IMR-90 (cell line): ENCODE results near the gene TPSG1. TPM values are rescaled to one million over a fixed set of nuclear protein-coding genes. Genes with fewer than 3 reads are reported as not detected.

Source experiments
- ATAC-seq: fragments of 200-7000 bp; cut with Tn5 transposase; 2 replicates; pipeline ENCODE4 v1.9.1; 2020; ENCODE audit warnings: low read depth, mild to moderate bottlenecking, moderate library complexity
- BruUV-seq: library from RNA; stranded (reverse); fragments of 400-500 nt; replicated peaks from 2 replicates; lab custom pipeline; 2021; lab: Mats Ljungman, UMichigan
- CTCF ChIA-PET: fragments of 300-600 bp; formaldehyde crosslinking; extraction: SDS; loops from one replicate; lab custom pipeline; 2021; ENCODE audit warnings: antibody characterized with exemption; lab: Yijun Ruan, JAX
- POLR2A ChIA-PET: fragments of 300-600 bp; sonication (Branson Sonifier 250); formaldehyde crosslinking; loops from one replicate; lab custom pipeline; 2022; ENCODE audit warnings: antibody characterized with exemption; ENCODE audit not compliant: unreplicated experiment; lab: Charles Lee
- DNase-seq: peaks from one replicate; pipeline ENCODE4 v3.0.0; 2013
- H2AFZ ChIP-seq: replicated peaks from 2 replicates; pipeline ENCODE3; 2013; ENCODE audit warnings: low read length, mild to moderate bottlenecking; ENCODE audit not compliant: poor library complexity
- H2AK5ac ChIP-seq: 2 replicates; pipeline ENCODE4 v1.6.1; 2013; ENCODE audit warnings: low read depth, low read length, inconsistent platforms
- H2AK9ac ChIP-seq: replicated peaks from 2 replicates; pipeline ENCODE3; 2013; ENCODE audit warnings: mild to moderate bottlenecking, low read depth, low read length, moderate library complexity; ENCODE audit not compliant: poor library complexity
- H2BK120ac ChIP-seq: 2 replicates; pipeline ENCODE4 v1.6.1; 2013; ENCODE audit warnings: low read depth, low read length, inconsistent platforms
- H2BK15ac ChIP-seq: 3 replicates; pipeline ENCODE4 v1.6.1; 2013; ENCODE audit warnings: low read depth, low read length, inconsistent platforms
- H2BK20ac ChIP-seq: 2 replicates; pipeline ENCODE4 v1.6.1; 2013; ENCODE audit warnings: low read depth, mild to moderate bottlenecking, inconsistent platforms, low read length, moderate library complexity
- H2BK5ac ChIP-seq: 2 replicates; pipeline ENCODE4 v1.6.1; 2013; ENCODE audit warnings: mild to moderate bottlenecking, low read depth, low read length, inconsistent platforms; ENCODE audit not compliant: poor library complexity, severe bottlenecking
- H3K14ac ChIP-seq: replicated peaks from 2 replicates; pipeline ENCODE4 v1.6.1; 2013; ENCODE audit warnings: low read depth, low read length, inconsistent platforms
- H3K18ac ChIP-seq: 2 replicates; pipeline ENCODE4 v1.6.1; 2013; ENCODE audit warnings: low read depth, low read length, control low read depth
- H3K23ac ChIP-seq: 2 replicates; pipeline ENCODE4 v1.6.1; 2013; ENCODE audit warnings: low read depth, low read length, inconsistent platforms
- H3K27ac ChIP-seq: 2 replicates; pipeline ENCODE4 v1.5.1; 2013; ENCODE audit warnings: mild to moderate bottlenecking, control low read depth, low read length; ENCODE audit not compliant: insufficient read depth
- H3K27me3 ChIP-seq: 2 replicates; pipeline ENCODE4 v1.6.1; 2013; ENCODE audit warnings: low read length; ENCODE audit not compliant: control insufficient read depth, insufficient read depth
- H3K36me3 ChIP-seq: 2 replicates; pipeline ENCODE4 v1.6.1; 2013; ENCODE audit warnings: low read length, mixed read lengths; ENCODE audit not compliant: control insufficient read depth, insufficient read depth
- H3K4ac ChIP-seq: 2 replicates; pipeline ENCODE4 v1.6.1; 2013; ENCODE audit warnings: low read depth, low read length, inconsistent platforms
- H3K4me1 ChIP-seq: 2 replicates; pipeline ENCODE4 v1.6.1; 2013; ENCODE audit warnings: low read length, mixed read lengths; ENCODE audit not compliant: control insufficient read depth, insufficient read depth
- H3K4me2 ChIP-seq: 2 replicates; pipeline ENCODE4 v1.6.1; 2013; ENCODE audit warnings: low read depth, mild to moderate bottlenecking, control low read depth, low read length, moderate library complexity
- H3K4me3 ChIP-seq: 2 replicates; pipeline ENCODE4 v1.5.1; 2013; ENCODE audit warnings: low read depth, mild to moderate bottlenecking, control low read depth, low read length, moderate library complexity; ENCODE audit not compliant: insufficient read depth
- H3K56ac ChIP-seq: 2 replicates; pipeline ENCODE4 v1.6.1; 2013; ENCODE audit warnings: low read length, inconsistent platforms; ENCODE audit not compliant: insufficient read depth; ENCODE audit errors: extremely low read depth
- H3K79me1 ChIP-seq, 2 experiments: 2 replicates each; pipeline ENCODE4 v1.6.1; 2013; ENCODE audit warnings: low read length in 2 of 2, inconsistent platforms in 1 of 2, low read depth in 1 of 2
- H3K9ac ChIP-seq: 2 replicates; pipeline ENCODE4 v1.6.1; 2013; ENCODE audit warnings: low read depth, low read length, control low read depth
- H3K9me1 ChIP-seq: 2 replicates; pipeline ENCODE4 v1.6.1; 2013; ENCODE audit warnings: low read length, inconsistent platforms; ENCODE audit not compliant: insufficient read depth
- H3K9me3 ChIP-seq: 2 replicates; pipeline ENCODE4 v1.6.1; 2013; ENCODE audit warnings: low read length; ENCODE audit not compliant: control insufficient read depth, insufficient read depth
- H4K20me1 ChIP-seq: 2 replicates; pipeline ENCODE4 v1.6.1; 2013; ENCODE audit warnings: low read length, inconsistent platforms; ENCODE audit not compliant: insufficient read depth
- H4K5ac ChIP-seq: 2 replicates; pipeline ENCODE4 v1.6.1; 2013; ENCODE audit warnings: mild to moderate bottlenecking, low read depth, low read length, control low read depth
- H4K8ac ChIP-seq, 2 experiments: 2 replicates each; pipeline ENCODE4 v1.6.1; 2013; ENCODE audit warnings: low read depth in 2 of 2, low read length in 2 of 2, control low read depth in 1 of 2, inconsistent platforms in 1 of 2
- H4K91ac ChIP-seq: 2 replicates; pipeline ENCODE4 v1.6.1; 2013; ENCODE audit warnings: low read depth, low read length, inconsistent platforms; ENCODE audit not compliant: insufficient read depth
- CEBPB ChIP-seq: IDR thresholded peaks from 2 replicates; pipeline ENCODE4 v1.6.1; 2012; ENCODE audit warnings: low read depth, low read length, improper control_type of control experiment
- RFX5 ChIP-seq: IDR thresholded peaks from 2 replicates; pipeline ENCODE4 v1.8.0; 2012; ENCODE audit warnings: low read depth, mild to moderate bottlenecking, low read length, moderate library complexity
- WGBS, 2 experiments: methylation state at CpG; one replicate each; pipeline versions ENCODE4 v1.1.5 to v1.1.7; 2013; ENCODE audit warnings: missing lambda C conversion rate in 2 of 2; ENCODE audit not compliant: insufficient read length in 1 of 2; ENCODE audit errors: extremely low coverage in 2 of 2; 5-methylcytosine and 5-hydroxymethylcytosine counted together
- dilution Hi-C: fragments of 300-500 bp; cut with HindIII; formaldehyde crosslinking; loops from one replicate; pipeline ENCODE4 v1.14.3; 2018; ENCODE audit warnings: low sequenced_read_pairs; ENCODE audit not compliant: unreplicated experiment
- in situ Hi-C: fragments of 300-500 bp; cut with MboI; formaldehyde crosslinking; loops from 3 replicates; pipeline ENCODE4 v1.14.3; 2019; ENCODE audit warnings: low sequenced_read_pairs, inconsistent platforms, mixed read lengths
- intact Hi-C: fragments of 100-400 bp; cut with micrococcal nuclease; formaldehyde crosslinking; loops from 2 replicates; pipeline ENCODE4 v1.10.0; 2022
- polyA plus RNA-seq, 3 experiments: library from polyadenylated mRNA; depleted of rRNA; stranded (reverse); fragments of >200 nt; gene quantifications; 2 replicates each; pipeline ENCODE4 v1.2.3, GENCODE V29; 2012; ENCODE audit warnings: low replicate concordance in 1 of 3
- total RNA-seq: library from RNA; depleted of rRNA; stranded (reverse); fragments of >200 nt; gene quantifications from 2 replicates; pipeline ENCODE4 v1.2.3, GENCODE V29; 2012

TPSG1 gene
- total and polyA plus RNA-seq, 2 of the 4 experiments (the other 2 are of a cell fraction): not detected

- no peak overlapping the region for H3K4me2 ChIP-seq
- TF ChIP-seq RFX5 (no peak), CEBPB (peak; percentile 36; the same call in 1 of the 2 replicates)
- DNase-seq (peak; percentile 52), ATAC-seq (peak; percentile 38)
- no peak overlapping the region for H3K23ac ChIP-seq
- peak overlapping the region; percentile 23 for H2AK9ac ChIP-seq
- H3K36me3 ChIP-seq: no peaks in the 10 kb centered on the region
- 0 out of 2 replicates have a peak, but pooled peaks cover 3% of the 10 kb centered on the region for H3K9me1 ChIP-seq
- H3K79me1 ChIP-seq: no peaks in the 10 kb centered on the region
- H3K9ac ChIP-seq: no peak overlapping the region
- H3K18ac ChIP-seq: no peak overlapping the region
- CTCF ChIA-PET: no interaction called here
- POLR2A ChIA-PET: no interaction called here
- H2BK5ac ChIP-seq: no peak overlapping the region
- H3K14ac ChIP-seq: no peak overlapping the region
- no peak overlapping the region for H2BK15ac ChIP-seq
- no peak overlapping the region for H3K56ac ChIP-seq
- no peaks in the 10 kb centered on the region; the same call in 1 of the 2 replicates for H4K20me1 ChIP-seq
- H4K5ac ChIP-seq: no peak overlapping the region
- in situ Hi-C loops: no loop called here
- H3K4me3 ChIP-seq: no peak overlapping the region
- H2AK5ac ChIP-seq: peak overlapping the region; percentile 43
- intact Hi-C loops: no loop called here
- WGBS, 2 experiments: 83% methylated on average over 10 of the region's 29 CpGs; no CpG with 5 or more reads in 1 of the 2 experiments
- H2BK120ac ChIP-seq: no peak overlapping the region
- dilution Hi-C loops: no loop called here
- BruUV-seq: no TSS peak
- no peak overlapping the region; the same call in 1 of the 2 replicates for H3K4ac ChIP-seq
- H3K27me3 ChIP-seq: no peaks in the 10 kb centered on the region
- no peaks in the 10 kb centered on the region for H3K9me3 ChIP-seq
- H4K8ac ChIP-seq: no peak overlapping the region
- H2BK20ac ChIP-seq: no peak overlapping the region
- H2AFZ ChIP-seq: peak overlapping the region; percentile 11
- no peak overlapping the region for H3K27ac ChIP-seq
- H3K4me1 ChIP-seq: peaks cover 10% of the 10 kb centered on the region
- 0 out of 2 replicates have a peak overlapping the region, but pooled peaks have one; percentile 24 for H4K91ac ChIP-seq
These were observed 49.3 kb downstream of the TPSG1 start for GRCh38 chr16:1175566-1176279.
